Fibroblast of the conjunctiva (primary cell): Measurements from ENCODE around the gene SCARB1.

ENCODE experiments used
- DNase-seq: peaks from one replicate; pipeline ENCODE4 v3.0.0-alpha.2; 2010; ENCODE audit warnings: low read depth

The SCARB1 gene

GRCh38 chr12:124774462-124775167, 89.0 kb downstream of the SCARB1 start:
- peak; percentile 95 for DNase-seq

- DNase-seq, result no peak
These were observed 89.6 kb downstream of the SCARB1 start for GRCh38 chr12:124774054-124774461.

- no peak for DNase-seq
These were observed 91.1 kb downstream of the SCARB1 start for GRCh38 chr12:124772289-124773170.

- DNase-seq, result no peak
These were observed 92.0 kb downstream of the SCARB1 start for GRCh38 chr12:124771462-124772288.

- no peak for DNase-seq
These were observed 92.9 kb downstream of the SCARB1 start for GRCh38 chr12:124770728-124771127.

GRCh38 chr12:124769881-124770512, 93.7 kb downstream of the SCARB1 start:
- DNase-seq, result no peak

GRCh38 chr12:124769163-124769530, 94.5 kb downstream of the SCARB1 start:
- DNase-seq, result no peak

- DNase-seq, result no peak
These were observed 95.1 kb downstream of the SCARB1 start for GRCh38 chr12:124768452-124769162.

GRCh38 chr12:124767066-124767821, 96.4 kb downstream of the SCARB1 start:
- DNase-seq, result no peak

GRCh38 chr12:124766727-124767065, 97.0 kb downstream of the SCARB1 start:
- no peak for DNase-seq

- no peak for DNase-seq
These were observed 97.8 kb downstream of the SCARB1 start for GRCh38 chr12:124765581-124766489.

GRCh38 chr12:124764870-124765580, 98.6 kb downstream of the SCARB1 start:
- peak; percentile 93 for DNase-seq

- DNase-seq, result peak; percentile 75
These were observed 99.2 kb downstream of the SCARB1 start for GRCh38 chr12:124764451-124764850.

GRCh38 chr12:124763594-124763979, 100.1 kb downstream of the SCARB1 start:
- DNase-seq, result no peak

GRCh38 chr12:124762791-124763593, 100.7 kb downstream of the SCARB1 start:
- DNase-seq, result no peak

GRCh38 chr12:124762384-124762783, 101.3 kb downstream of the SCARB1 start:
- DNase-seq, result no peak

- DNase-seq, result no peak
These were observed 101.8 kb downstream of the SCARB1 start for GRCh38 chr12:124761871-124762270.

GRCh38 chr12:124761056-124761455, 102.6 kb downstream of the SCARB1 start:
- no peak for DNase-seq
